ENCODE data around the gene DYNLRB2.

DYNLRB2 gene

DNA sequence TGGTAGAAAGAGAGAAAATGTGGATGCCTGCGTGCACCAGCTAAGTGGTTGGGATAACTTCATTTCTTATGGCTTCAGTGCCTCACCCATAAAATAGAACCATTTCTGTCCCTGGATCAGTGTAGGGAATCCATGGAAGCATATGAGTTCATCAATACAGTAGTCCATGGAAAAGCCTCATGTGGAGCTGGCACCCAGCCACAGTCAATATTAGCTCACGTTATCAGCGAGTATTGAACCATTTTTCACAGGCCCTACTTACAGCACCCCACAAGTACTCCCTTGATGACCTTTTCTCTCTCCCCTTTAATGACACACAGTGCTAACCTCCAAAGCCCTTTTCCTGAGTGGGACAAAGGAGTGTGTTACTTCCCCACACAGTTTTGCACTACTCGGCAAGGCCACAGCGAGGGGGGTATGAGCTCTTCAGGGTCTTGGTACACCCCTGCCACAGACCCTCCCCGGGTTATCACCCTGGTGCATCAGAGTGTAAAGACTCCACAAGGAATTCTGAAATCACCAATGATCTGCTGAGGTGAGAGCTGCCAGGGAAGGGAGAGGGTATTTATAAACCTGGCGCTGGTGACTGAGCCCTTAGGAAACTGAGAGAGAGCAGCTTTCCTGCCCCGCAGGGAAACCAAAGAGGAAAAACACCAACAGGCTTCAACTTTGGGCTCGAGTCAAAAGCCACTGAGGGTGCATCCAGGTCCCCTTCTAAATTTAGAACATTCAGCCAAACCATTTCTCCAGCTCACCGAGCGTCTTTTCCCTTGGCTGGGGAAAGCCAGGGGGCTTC, 36.9 kb downstream of the DYNLRB2 start:
- DNase-seq (ENCODE audit: low read depth) = no peak
- TF ChIP-seq, protein P1, sequence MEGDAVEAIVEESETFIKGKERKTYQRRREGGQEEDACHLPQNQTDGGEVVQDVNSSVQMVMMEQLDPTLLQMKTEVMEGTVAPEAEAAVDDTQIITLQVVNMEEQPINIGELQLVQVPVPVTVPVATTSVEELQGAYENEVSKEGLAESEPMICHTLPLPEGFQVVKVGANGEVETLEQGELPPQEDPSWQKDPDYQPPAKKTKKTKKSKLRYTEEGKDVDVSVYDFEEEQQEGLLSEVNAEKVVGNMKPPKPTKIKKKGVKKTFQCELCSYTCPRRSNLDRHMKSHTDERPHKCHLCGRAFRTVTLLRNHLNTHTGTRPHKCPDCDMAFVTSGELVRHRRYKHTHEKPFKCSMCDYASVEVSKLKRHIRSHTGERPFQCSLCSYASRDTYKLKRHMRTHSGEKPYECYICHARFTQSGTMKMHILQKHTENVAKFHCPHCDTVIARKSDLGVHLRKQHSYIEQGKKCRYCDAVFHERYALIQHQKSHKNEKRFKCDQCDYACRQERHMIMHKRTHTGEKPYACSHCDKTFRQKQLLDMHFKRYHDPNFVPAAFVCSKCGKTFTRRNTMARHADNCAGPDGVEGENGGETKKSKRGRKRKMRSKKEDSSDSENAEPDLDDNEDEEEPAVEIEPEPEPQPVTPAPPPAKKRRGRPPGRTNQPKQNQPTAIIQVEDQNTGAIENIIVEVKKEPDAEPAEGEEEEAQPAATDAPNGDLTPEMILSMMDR (IDR thresholded peaks at IDR 0.05; ENCODE audit: low read depth, low read length, missing control alignments) = no peak
- H3K4me3 ChIP-seq (ENCODE audit: low read depth, low read length) = no peak overlapping the region

DNA sequence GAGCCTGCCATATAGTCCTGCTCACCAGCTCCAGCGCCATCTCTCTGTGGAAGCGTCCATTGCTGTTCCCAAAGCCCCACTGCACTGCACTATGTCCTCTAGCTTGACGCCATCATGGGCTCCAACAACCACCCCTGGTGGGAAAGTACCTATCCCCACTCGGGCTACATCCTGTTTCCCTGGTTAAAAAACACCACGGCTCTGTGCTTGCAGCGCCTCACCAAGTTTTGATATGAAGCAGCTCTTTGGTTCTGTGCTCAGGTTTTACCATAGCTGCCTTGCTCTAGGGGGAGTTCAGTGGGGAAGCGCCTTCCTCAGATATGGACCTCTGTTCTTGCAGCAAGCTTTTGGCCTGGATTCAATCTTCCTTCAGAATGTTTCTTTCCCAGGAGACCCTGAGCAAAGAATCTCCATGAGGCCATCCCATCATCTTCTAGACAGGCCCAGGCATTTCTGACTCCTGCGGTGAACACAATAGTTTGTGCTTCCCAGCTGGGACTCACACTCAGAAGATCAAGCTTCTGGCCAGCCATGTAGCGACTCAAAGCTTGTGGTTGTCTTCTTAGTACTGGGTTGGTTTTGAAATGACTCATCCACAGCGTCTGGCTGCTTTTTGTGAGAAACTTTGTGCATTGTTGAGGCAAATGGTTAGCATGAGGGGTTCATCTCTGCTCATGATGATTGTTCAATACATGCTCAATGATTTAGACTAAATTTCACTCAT, 39.5 kb downstream of the DYNLRB2 start:
- TF ChIP-seq, protein P1 (IDR thresholded peaks at IDR 0.05; ENCODE audit: low read depth, low read length, missing control alignments) = peak; percentile 27
- peak; percentile 92 for DNase-seq (ENCODE audit: low read depth)
- H3K4me3 ChIP-seq (ENCODE audit: low read depth, low read length) = peak overlapping the region; percentile 18; the same call in 1 of the 2 replicates

DNA sequence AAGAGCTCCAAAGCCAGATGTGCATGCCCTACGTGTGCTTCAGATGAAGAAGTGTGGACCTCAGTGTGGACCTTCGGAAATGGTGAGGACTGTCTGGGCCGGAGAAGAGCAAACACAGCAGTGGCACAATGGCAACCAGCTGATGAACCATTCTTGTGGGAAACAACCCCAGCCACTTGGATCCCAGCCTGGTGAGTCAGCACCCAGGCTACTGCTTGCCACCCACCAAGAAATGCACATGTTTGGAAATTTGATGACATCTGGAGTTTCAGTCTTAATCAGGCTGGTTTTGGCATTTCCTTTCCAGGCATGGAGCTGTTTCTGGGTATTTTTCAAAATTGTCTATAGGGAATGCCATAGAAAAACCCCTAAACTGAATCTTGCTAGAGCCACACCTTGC, 42.7 kb downstream of the DYNLRB2 start:
- peak; percentile 7 for DNase-seq (ENCODE audit: low read depth)
- TF ChIP-seq, protein P1 (IDR thresholded peaks at IDR 0.05; ENCODE audit: low read depth, low read length, missing control alignments) = no peak
- H3K4me3 ChIP-seq (ENCODE audit: low read depth, low read length) = no peak overlapping the region

DNA sequence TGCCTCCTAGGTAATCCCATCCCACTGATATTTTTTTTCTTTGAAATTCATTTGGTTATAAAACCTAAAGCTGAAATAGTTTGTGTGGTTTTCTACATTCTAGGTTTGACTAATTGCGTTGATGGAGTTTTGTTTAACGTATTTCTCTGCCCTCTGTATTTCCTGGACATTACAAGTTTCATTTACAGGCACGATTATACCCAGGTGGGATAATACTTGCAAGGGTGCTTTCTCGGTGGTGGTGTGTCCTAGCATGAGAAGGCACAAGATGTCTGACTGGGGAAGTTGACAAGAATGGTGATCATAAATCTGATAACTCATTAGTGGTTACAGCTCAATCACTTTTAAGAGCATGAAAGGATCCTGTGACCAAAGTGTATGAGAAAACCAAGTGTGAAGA, 45.0 kb downstream of the DYNLRB2 start:
- TF ChIP-seq, protein P1 (IDR thresholded peaks at IDR 0.05; ENCODE audit: low read depth, low read length, missing control alignments) = no peak
- peak; percentile 24 for DNase-seq (ENCODE audit: low read depth)
- no peak overlapping the region for H3K4me3 ChIP-seq (ENCODE audit: low read depth, low read length)

DNA sequence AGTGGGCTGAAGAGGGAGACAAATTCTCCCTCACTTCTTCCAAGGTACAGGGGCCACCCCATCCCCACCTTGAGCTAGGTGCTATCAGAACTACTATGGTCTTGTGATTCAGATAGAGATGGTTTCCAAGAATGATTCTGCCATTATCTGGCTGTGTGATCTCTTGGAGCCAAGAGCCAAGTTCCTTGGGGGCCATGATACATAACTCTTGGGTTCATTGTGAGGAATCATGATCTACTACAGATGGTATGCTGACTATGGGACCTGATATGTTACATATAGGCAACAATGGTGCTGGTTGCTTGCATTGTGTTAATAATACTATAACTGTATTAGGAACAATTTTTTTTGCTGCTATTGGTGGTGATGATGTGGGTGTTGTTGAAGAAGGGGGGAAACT, 45.7 kb downstream of the DYNLRB2 start:
- no peak overlapping the region for H3K4me3 ChIP-seq (ENCODE audit: low read depth, low read length)
- DNase-seq (ENCODE audit: low read depth) = no peak
- TF ChIP-seq, protein P1 (IDR thresholded peaks at IDR 0.05; ENCODE audit: low read depth, low read length, missing control alignments) = no peak

DNA sequence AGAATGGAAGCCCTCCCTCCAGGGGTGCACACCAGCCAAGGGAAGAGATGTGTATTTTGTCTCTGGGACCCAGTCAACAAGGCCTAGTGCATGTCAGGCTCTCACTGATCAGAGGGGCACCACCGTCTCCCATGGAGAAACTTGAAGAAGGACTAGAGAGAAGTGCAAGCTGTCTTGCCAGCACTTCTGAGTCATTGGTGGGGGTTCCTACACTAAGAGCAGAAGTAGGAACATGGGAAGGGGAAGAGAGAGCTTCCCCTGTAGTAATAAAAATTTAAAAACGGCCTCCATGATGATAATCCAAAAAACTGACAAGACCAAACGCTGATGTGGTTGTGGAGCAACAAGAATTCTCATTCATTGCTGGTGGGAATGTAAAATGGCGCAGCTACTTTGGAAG, 46.3 kb downstream of the DYNLRB2 start:
- H3K4me3 ChIP-seq (ENCODE audit: low read depth, low read length) = no peak overlapping the region
- DNase-seq (ENCODE audit: low read depth) = no peak
- TF ChIP-seq, protein P1 (IDR thresholded peaks at IDR 0.05; ENCODE audit: low read depth, low read length, missing control alignments) = no peak
